ENCODE data around the gene IL17REL.
A peak's percentile ranks its signal among the peaks of the same experiment; 100 is the strongest.
"Not testable (repeated sequence)": the region's sequence is repeated elsewhere in the genome, so short reads cannot be mapped to it uniquely, and the experiment has no call there.

Gene IL17REL

GRCh38 chr22:49983148-49984042, 29.2 kb downstream of the IL17REL start:
- no peak for DNase-seq

DNA sequence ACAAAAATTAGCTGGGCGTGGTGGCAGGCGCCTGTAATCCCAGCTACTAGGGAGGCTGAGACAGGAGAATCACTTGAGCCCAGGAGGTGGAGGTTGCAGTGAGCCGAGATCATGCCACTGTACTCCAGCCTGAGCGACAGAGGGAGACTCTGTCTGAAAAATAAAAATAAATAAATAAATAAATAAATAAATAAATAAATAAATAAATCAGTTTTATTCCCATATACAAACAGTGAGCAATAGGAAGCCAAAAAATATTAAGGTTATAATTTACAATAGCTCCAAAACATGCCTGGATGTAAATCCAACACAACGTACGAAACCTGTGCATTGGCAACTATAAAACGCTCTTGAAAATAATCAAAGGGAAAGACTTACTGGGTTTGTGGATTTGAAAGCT, 30.8 kb downstream of the IL17REL start:
- not testable (repeated sequence) for DNase-seq

GRCh38 chr22:49979587-49980264, 32.8 kb downstream of the IL17REL start:
- peak; percentile 77 for DNase-seq

DNA sequence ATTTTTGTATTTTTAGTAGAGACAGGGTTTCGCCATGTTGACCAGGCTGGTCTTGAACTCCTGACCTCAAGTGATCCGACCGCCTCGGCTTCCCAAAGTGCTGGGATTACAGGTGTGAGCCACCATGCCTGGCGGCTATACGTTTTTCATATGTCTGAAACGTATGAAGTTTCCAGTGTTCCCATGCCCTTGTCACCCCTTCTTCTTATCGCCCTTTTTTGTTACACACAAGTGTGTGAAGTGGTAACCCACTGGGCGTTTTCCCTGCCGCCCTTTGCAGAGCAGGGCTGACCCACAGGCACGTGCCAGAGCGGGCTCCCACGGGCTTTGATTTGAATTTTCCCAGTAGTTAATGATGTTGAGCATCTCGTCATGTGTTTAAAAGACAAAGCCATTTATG, 35.0 kb downstream of the IL17REL start:
- no peak for DNase-seq

DNA sequence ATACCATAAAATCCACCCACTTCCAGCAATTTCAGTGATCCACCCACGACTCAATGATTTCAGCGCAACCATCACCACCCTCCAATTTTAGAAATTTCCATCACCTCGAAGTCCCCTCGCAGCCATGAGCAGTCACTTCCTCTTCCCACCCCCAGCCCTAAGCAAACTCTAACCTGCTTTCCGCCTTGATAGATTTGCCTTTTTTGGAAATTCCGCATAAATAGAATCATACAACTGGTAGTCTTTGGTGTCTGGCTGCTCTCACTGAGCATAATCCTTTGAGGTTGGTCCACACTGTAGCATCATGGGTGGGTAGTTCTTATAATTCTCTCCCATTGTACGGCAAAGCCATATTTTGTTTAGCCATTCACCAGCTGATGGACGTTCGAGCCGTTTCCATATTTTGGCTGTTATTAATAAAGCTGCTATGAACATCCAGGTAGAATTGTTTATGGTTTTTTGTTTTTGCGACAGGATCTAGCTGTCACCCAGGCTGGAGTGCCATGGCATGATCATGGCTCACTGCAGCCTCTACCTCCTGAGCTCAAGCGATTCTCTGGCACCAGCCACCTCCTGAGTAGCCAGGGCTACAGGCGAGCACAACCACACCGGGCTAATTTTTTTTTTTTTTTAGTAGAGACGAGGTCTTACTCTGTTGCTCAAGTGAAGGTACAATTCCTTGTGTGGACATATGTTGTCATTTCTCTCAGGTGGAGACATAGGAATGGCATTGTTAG, 36.0 kb downstream of the IL17REL start:
- DNase-seq = no peak

- no peak for DNase-seq
Observed at GRCh38 chr22:49975543-49976389, 36.8 kb downstream of the IL17REL start.

- peak; percentile 16 for DNase-seq
Observed at GRCh38 chr22:49973018-49973961, 39.3 kb downstream of the IL17REL start.

GRCh38 chr22:49972163-49973017, 40.2 kb downstream of the IL17REL start:
- no peak for DNase-seq

GRCh38 chr22:49971232-49972162, 41.1 kb downstream of the IL17REL start:
- DNase-seq = peak; percentile 34

DNA sequence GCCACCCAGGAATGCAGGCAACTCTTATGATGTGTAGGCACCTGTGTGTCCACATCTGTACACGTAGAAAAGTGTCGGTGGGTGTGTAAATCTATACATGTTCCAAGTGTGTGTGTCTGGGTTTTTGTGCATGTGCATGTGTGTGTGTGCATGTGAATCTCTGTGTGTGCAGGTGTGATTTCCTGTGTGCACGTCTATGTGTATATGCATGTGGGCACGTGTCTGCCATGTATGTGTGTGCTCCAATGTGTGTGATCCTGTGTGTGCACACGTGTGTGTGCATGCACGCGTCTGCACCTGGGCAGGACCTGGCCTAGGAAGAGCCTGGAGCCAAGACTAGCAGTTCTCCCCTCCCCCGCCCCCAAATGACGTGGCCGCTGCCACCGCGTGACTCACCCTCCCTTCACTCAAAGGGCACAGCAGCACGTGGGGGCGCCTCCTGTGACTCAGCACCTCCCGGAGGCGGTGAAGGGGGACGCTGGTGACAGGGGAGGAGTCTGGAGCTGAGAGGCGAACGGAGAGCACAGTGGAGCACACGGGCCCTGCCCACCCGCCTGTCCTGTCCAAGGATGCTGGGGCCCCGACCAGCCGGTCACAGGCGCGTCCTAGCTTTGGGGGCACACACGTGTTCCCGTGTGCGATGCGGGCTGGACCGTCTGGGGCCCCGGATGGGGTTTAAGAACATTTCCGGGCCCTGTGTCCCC, 41.9 kb downstream of the IL17REL start:
- peak; percentile 98 for DNase-seq

- no peak for DNase-seq
Observed at GRCh38 chr22:49969751-49970527, 42.6 kb downstream of the IL17REL start.

GRCh38 chr22:49968831-49969661, 43.5 kb downstream of the IL17REL start:
- DNase-seq = no peak

DNA sequence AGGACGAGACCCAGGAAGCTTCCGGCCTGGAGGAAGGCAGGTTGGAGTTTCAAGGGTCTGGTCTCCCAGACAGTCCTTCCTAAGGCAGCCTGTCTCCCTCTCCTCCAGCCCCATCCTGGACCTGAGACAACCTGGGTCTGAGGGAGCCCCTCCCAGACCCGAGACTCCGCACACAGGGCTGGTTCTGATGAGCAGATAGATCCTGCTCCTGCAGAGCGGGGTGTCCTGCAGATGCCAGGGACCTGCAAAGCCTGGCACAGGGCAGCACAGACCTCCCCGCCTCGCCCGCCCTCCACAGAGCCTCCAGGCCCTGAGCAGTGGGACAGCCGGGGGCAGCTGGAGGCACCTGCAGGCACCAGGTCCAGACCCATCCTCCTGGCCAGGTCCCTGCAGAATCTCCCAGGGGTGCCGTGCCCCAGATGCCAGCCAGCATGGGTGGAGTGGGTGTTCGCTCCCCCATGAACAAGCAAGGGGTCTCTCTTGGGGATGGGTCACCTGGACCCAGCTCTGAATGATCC, 44.2 kb downstream of the IL17REL start:
- DNase-seq = no peak

- DNase-seq = no peak
Observed at GRCh38 chr22:49967706-49968208, 44.8 kb downstream of the IL17REL start.

GRCh38 chr22:49966774-49967705, 45.5 kb downstream of the IL17REL start:
- DNase-seq = no peak

Data from hematopoietic multipotent progenitor cell treated with erythropoietin and hydrocortisone succinate and interleukin-3 and kit ligand, for 8 days (in vitro differentiated cells).